ENCODE data around the gene ZNF71.
"Not testable (repeated sequence)": the region's sequence is repeated elsewhere in the genome, so short reads cannot be mapped to it uniquely, and the experiment has no call there.

The ZNF71 gene

GRCh38 chr19:56622374-56622773 is 27.3 kb downstream of the ZNF71 start:
- DNase-seq (ENCODE audit: low read depth), result no peak

GRCh38 chr19:56623006-56623405 is 27.9 kb downstream of the ZNF71 start:
- no peak for DNase-seq (ENCODE audit: low read depth)

GRCh38 chr19:56625708-56626107 is 30.6 kb downstream of the ZNF71 start:
- DNase-seq (ENCODE audit: low read depth), result no peak

GRCh38 chr19:56633021-56633420 is 37.9 kb downstream of the ZNF71 start:
- no peak for DNase-seq (ENCODE audit: low read depth)

- no peak for DNase-seq (ENCODE audit: low read depth)
Observed at GRCh38 chr19:56637976-56638555, 43.0 kb downstream of the ZNF71 start.

- DNase-seq (ENCODE audit: low read depth), result no peak
Observed at GRCh38 chr19:56639217-56639616, 44.1 kb downstream of the ZNF71 start.

GRCh38 chr19:56642711-56643459 is 47.8 kb downstream of the ZNF71 start, which contains the start of gene SMIM17:
Gene SMIM17 (plus strand): TSS chr19:56643159. CDS start chr19:56645668, 2,509 bp downstream.
- no peak for DNase-seq (ENCODE audit: low read depth)

GRCh38 chr19:56643460-56643955 is 48.4 kb downstream of the ZNF71 start:
- DNase-seq (ENCODE audit: low read depth), result no peak

- no peak for DNase-seq (ENCODE audit: low read depth)
Observed at GRCh38 chr19:56654151-56654550, 59.0 kb downstream of the ZNF71 start.

- DNase-seq (ENCODE audit: low read depth), result no peak
Observed at GRCh38 chr19:56660381-56661107, 65.4 kb downstream of the ZNF71 start.

GRCh38 chr19:56661248-56661647 is 66.1 kb downstream of the ZNF71 start:
- no peak for DNase-seq (ENCODE audit: low read depth)

GRCh38 chr19:56663931-56664500 is 68.9 kb downstream of the ZNF71 start:
- DNase-seq (ENCODE audit: low read depth), result no peak

- DNase-seq (ENCODE audit: low read depth), result no peak
Observed at GRCh38 chr19:56664511-56664910, 69.4 kb downstream of the ZNF71 start.

- no peak for DNase-seq (ENCODE audit: low read depth)
Observed at GRCh38 chr19:56667311-56667870, 72.3 kb downstream of the ZNF71 start.

- DNase-seq (ENCODE audit: low read depth), result no peak
Observed at GRCh38 chr19:56668676-56669075, 73.6 kb downstream of the ZNF71 start.

GRCh38 chr19:56670401-56670960 is 75.4 kb downstream of the ZNF71 start:
- no peak for DNase-seq (ENCODE audit: low read depth)

GRCh38 chr19:56670961-56671612 is 76.0 kb downstream of the ZNF71 start:
- DNase-seq (ENCODE audit: low read depth), result no peak

- peak; percentile 59 for DNase-seq (ENCODE audit: low read depth)
Observed at GRCh38 chr19:56671613-56671994, 76.5 kb downstream of the ZNF71 start, which contains the start of gene ZNF835. Gene ZNF835 (minus strand): TSS chr19:56671757. CDS start chr19:56665198, 6,559 bp downstream.

- DNase-seq (ENCODE audit: low read depth), result not testable (repeated sequence)
Observed at GRCh38 chr19:56672610-56673009, 77.5 kb downstream of the ZNF71 start.

Data from stimulated activated CD8-positive, alpha-beta memory T cell treated with anti-CD3 and anti-CD28 coated beads, Interleukin-15, amount 100 ng/mL, for 1 hour (primary cell).